ENCODE data around the gene RPS5.

RPS5 gene

DNA sequence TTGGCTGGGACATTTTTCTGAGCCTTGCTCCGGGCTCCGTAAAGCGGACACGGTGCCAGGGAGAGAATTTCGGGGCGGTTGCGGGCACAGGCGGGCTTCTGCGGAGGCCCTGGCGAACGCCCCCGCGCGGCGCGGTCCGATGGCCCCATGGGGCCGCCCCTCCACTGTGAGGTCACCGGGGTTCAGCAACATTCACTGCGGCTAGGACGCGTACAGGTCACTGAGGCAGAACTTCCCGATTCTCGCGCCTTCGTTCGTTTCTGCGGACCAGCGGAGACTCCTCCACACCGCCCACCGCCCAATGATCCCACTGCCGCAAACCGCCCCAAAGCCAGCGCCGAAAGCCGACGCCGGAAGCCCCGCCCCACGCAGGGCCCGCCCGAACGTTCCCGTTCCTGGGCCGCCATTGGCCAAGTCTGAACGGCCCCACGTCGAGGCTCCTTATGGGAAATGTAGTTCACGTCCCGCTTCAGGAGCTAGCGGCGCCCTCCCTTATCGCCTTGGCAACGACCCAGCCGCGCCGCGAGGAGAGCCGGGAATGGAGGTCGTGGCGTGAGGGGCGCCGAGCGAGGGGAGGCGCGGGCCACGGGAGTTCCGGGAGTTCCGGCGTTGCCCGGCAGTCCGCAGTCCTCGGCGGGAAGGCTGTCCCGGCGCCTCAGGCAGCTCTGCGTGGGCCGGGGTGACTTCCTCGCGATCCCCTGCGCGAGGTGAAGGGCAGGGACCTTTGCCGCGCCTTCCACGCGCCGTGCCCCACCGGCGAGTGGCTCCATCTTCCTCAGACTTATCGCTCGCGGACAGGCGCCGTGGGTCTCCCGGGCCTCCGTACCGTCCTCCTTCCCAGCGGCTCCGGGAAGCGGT lies 21.3 kb downstream of the RPS5 start, which contains the start of gene ZNF584:
Gene ZNF584, plus strand, starts transcription at position 498 of the 858 bp plus-strand sequence. CDS start 499 bp downstream, outside the sequence.
- TF ChIP-seq, protein P1, sequence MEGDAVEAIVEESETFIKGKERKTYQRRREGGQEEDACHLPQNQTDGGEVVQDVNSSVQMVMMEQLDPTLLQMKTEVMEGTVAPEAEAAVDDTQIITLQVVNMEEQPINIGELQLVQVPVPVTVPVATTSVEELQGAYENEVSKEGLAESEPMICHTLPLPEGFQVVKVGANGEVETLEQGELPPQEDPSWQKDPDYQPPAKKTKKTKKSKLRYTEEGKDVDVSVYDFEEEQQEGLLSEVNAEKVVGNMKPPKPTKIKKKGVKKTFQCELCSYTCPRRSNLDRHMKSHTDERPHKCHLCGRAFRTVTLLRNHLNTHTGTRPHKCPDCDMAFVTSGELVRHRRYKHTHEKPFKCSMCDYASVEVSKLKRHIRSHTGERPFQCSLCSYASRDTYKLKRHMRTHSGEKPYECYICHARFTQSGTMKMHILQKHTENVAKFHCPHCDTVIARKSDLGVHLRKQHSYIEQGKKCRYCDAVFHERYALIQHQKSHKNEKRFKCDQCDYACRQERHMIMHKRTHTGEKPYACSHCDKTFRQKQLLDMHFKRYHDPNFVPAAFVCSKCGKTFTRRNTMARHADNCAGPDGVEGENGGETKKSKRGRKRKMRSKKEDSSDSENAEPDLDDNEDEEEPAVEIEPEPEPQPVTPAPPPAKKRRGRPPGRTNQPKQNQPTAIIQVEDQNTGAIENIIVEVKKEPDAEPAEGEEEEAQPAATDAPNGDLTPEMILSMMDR (IDR thresholded peaks at IDR 0.05; ENCODE audit: low read depth, low read length, missing control alignments) = peak; percentile 13

DNA sequence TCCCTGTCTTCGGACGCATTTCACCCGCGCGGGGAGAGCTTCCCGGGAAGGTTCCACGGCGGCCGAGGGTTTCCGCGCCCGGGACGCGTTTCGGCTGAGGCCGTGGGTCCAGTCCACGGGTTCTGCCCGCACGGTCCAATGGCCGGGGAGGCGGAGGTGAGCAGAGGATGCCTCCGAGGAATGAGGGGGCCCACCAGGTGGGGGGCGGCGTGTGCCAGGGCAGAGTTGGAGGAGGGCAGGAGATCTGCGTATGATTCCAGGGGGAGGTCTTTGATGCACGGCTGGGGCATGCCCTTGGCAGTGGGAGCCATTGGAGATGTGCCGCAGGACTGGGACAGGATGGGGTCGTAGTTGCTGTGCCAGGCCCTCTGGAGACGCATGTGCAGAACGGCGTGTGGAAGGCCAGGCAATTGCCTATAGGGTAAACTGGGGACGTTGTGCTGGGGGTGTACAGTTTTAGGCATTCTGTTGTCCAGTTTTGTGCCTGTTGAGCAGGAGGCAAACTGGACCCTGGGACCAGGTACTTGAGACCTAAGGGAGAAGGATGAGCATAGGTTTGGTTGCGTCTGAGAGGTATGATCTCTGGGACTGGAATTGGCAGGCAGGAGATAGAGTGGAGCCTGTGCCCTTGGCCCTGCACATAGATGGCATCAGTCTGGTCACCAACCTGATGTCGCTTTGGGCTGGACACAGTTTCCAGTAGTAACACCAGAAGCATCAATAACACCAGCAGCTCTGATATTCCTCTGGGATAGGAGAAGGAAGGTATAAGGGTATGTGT lies 22.1 kb downstream of the RPS5 start:
- in situ Hi-C loops (cut with HindIII; ENCODE audit: low pct_ligation_motif_present, low sequenced_read_pairs) = no loop called here
- TF ChIP-seq, protein P1 (IDR thresholded peaks at IDR 0.05; ENCODE audit: low read depth, low read length, missing control alignments) = peak; percentile 5
- no peaks in the 10 kb centered on the region for H3K36me3 ChIP-seq (replicated peaks)
- peak overlapping the region; percentile 95 for H3K4me3 ChIP-seq (ENCODE audit: low read depth, low read length)
- peak overlapping the region; percentile 51 for H3K27ac ChIP-seq
- no peaks in the 10 kb centered on the region for H3K27me3 ChIP-seq (replicated peaks)
- no peak for DNase-seq

More for the DNA sequence above, 21.3 kb downstream of the RPS5 start, which contains the start of gene ZNF584:
- peak; percentile 91 for DNase-seq
- peak within 1 kb of the TSS; percentile 95 for H3K4me3 ChIP-seq (ENCODE audit: low read depth, low read length)
- in situ Hi-C loops (cut with HindIII; ENCODE audit: low pct_ligation_motif_present, low sequenced_read_pairs) = no loop called here
- H3K27ac ChIP-seq = peak within 1 kb of the TSS; percentile 51
- H3K27me3 ChIP-seq (replicated peaks) = no peaks in the 10 kb centered on the region
- H3K36me3 ChIP-seq (replicated peaks) = no peaks in the 10 kb centered on the region

DNA sequence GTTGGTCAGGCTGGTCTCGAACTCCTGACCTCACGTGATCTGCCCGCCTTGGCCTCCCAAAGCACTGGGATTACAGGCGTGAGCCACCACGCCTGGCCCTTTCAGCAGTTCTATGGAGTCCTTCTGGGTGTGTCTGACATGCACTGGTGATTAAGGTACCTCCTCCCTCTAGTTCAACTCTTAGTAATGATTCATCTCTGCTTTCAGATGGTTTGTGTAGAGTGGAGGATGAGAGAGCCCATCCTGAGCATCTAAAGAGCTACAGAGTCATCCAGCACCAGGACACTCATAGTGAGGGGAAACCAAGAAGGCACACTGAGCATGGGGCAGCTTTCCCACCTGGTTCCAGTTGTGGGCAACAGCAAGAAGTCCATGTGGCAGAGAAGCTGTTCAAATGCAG lies 29.5 kb downstream of the RPS5 start:
- no peak for DNase-seq
- Histone ChIP-seq H3K36me3 (replicated peaks) (peaks cover 41% of the 10 kb centered on the region), H3K4me3 (ENCODE audit: low read depth, low read length) (no peak overlapping the region), H3K27ac (no peak overlapping the region), H3K27me3 (replicated peaks) (no peaks in the 10 kb centered on the region)
- in situ Hi-C loops (cut with HindIII; ENCODE audit: low pct_ligation_motif_present, low sequenced_read_pairs) = no loop called here
- TF ChIP-seq, protein P1 (IDR thresholded peaks at IDR 0.05; ENCODE audit: low read depth, low read length, missing control alignments) = no peak

DNA sequence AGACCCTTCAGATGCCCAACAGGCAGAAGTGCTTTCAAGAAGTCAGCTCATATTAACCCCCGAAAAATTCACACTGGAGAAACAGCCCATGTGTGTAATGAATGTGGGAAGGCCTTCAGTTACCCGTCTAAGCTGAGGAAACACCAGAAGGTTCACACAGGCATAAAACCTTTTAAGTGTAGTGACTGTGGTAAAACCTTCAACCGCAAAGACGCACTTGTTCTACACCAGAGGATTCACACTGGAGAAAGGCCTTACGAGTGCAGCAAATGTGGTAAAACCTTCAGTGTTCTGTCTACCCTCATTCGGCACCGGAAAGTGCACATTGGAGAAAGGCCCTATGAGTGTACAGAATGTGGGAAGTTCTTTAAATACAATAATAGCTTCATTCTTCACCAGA lies 30.0 kb downstream of the RPS5 start:
- H3K27ac ChIP-seq = no peak overlapping the region
- in situ Hi-C loops (cut with HindIII; ENCODE audit: low pct_ligation_motif_present, low sequenced_read_pairs) = no loop called here
- H3K4me3 ChIP-seq (ENCODE audit: low read depth, low read length) = no peak overlapping the region
- H3K27me3 ChIP-seq (replicated peaks) = no peaks in the 10 kb centered on the region
- H3K36me3 ChIP-seq (replicated peaks) = peaks cover 41% of the 10 kb centered on the region
- TF ChIP-seq, protein P1 (IDR thresholded peaks at IDR 0.05; ENCODE audit: low read depth, low read length, missing control alignments) = no peak
- no peak for DNase-seq

DNA sequence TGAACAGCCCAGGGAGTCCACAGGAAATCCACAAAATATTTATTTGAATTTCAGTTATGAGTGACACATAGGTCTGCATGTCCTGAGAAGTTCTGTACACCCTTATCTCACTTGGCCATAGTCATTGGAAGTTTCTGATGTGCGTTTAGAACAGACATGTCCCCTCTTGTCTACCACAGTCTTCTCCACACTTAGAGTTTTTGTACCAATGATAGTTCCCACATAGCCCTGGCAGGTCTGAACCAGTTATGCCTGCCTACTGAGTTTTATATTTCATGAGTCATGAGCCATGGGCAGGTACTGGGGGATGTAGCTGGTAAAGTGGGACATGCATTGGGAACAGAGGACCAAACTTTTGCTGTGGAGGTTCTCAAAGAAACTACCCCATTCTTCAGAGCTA lies 41.5 kb downstream of the RPS5 start:
- in situ Hi-C loops (cut with HindIII; ENCODE audit: low pct_ligation_motif_present, low sequenced_read_pairs) = no loop called here
- no peak overlapping the region for H3K27ac ChIP-seq
- no peak for DNase-seq
- no peaks in the 10 kb centered on the region for H3K27me3 ChIP-seq (replicated peaks)
- TF ChIP-seq, protein P1 (IDR thresholded peaks at IDR 0.05; ENCODE audit: low read depth, low read length, missing control alignments) = no peak
- H3K36me3 ChIP-seq (replicated peaks) = peaks cover 14% of the 10 kb centered on the region
- H3K4me3 ChIP-seq (ENCODE audit: low read depth, low read length) = no peak overlapping the region

Measured in brain microvascular endothelial cell (primary cell).